Measurements from ENCODE around the gene OVCA2.

GRCh38 chr17:2054512-2055291, 12.9 kb downstream of the OVCA2 start, which contains the start of gene HIC1:
- TF ChIP-seq GATA3 (IDR thresholded peaks at IDR 0.05; ENCODE audit: low read depth, low read length), result no peak
- peak; percentile 74 for TF ChIP-seq GATA2 (IDR thresholded peaks at IDR 0.05; ENCODE audit: low read depth, low read length)

Data from SH-SY5Y (cell line).